Body of pancreas (tissue), 4 donors: ENCODE results near the gene MYO1E.

Experiments
- POLR2A ChIP-seq, 3 donors: fragments of 450-650 bp; IDR thresholded peaks; one replicate each; pipeline ENCODE4 v1.6.1; 2016; ENCODE audit warnings: antibody characterized with exemption in 3 of 3, mild to moderate bottlenecking in 2 of 3
- TF ChIP-seq, protein P1 (sequence below), 7 experiments: fragments of 450-650 bp in 4 of 7; fragments of 200-600 bp in 3 of 7; sonication (generic) in 3 of 7; IDR thresholded peaks; one replicate each; pipeline ENCODE4 v1.5.1; 2016 to 2019; ENCODE audit warnings: antibody characterized with exemption in 7 of 7

GRCh38 chr15:59399465-59400102 is 26.9 kb upstream of the MYO1E start:
- TF ChIP-seq, protein P1, sequence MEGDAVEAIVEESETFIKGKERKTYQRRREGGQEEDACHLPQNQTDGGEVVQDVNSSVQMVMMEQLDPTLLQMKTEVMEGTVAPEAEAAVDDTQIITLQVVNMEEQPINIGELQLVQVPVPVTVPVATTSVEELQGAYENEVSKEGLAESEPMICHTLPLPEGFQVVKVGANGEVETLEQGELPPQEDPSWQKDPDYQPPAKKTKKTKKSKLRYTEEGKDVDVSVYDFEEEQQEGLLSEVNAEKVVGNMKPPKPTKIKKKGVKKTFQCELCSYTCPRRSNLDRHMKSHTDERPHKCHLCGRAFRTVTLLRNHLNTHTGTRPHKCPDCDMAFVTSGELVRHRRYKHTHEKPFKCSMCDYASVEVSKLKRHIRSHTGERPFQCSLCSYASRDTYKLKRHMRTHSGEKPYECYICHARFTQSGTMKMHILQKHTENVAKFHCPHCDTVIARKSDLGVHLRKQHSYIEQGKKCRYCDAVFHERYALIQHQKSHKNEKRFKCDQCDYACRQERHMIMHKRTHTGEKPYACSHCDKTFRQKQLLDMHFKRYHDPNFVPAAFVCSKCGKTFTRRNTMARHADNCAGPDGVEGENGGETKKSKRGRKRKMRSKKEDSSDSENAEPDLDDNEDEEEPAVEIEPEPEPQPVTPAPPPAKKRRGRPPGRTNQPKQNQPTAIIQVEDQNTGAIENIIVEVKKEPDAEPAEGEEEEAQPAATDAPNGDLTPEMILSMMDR (IDR thresholded peaks at IDR 0.05) = no peak
- TF ChIP-seq POLR2A (IDR thresholded peaks at IDR 0.05) = no peak
